Upper lobe of right lung (tissue), 1 donor: ENCODE data around the gene PIP5K1C. TPM values are rescaled to one million over a fixed set of nuclear protein-coding genes. Genes with fewer than 3 reads are reported as not detected.

ENCODE experiments used
- ATAC-seq: fragments of 200-7000 bp; cut with Tn5 transposase; one replicate; pipeline ENCODE4 v1.9.1; 2020; ENCODE audit warnings: mild to moderate bottlenecking, moderate library complexity
- DNase-seq: peaks from one replicate; pipeline ENCODE4 v3.0.0-alpha.2; 2020
- H3K27ac ChIP-seq: fragments of 200-600 bp; one replicate; pipeline ENCODE4 v1.8.0; 2022
- H3K27me3 ChIP-seq: fragments of 200-600 bp; one replicate; pipeline ENCODE4 v1.8.0; 2022; ENCODE audit warnings: mild to moderate bottlenecking
- H3K36me3 ChIP-seq: fragments of 200-600 bp; one replicate; pipeline ENCODE4 v1.8.0; 2022
- H3K4me1 ChIP-seq: fragments of 200-600 bp; one replicate; pipeline ENCODE4 v1.8.0; 2022
- H3K4me3 ChIP-seq: fragments of 200-600 bp; one replicate; pipeline ENCODE4 v1.8.0; 2022; ENCODE audit warnings: mild to moderate bottlenecking
- H3K9me3 ChIP-seq: fragments of 200-600 bp; one replicate; pipeline ENCODE4 v1.8.0; 2022
- CTCF ChIP-seq: fragments of 200-600 bp; IDR thresholded peaks from one replicate; pipeline ENCODE4 v1.8.0; 2022; ENCODE audit warnings: antibody characterized with exemption
- intact Hi-C: fragments of 100-400 bp; cut with DNase I; formaldehyde crosslinking; loops from one replicate; pipeline ENCODE4 v1.11.0; 2022
- total RNA-seq: library from RNA; stranded (reverse); fragmentation: NEBNext Ultra II Directional; extraction: Animal tissue kit (Norgen Biotek cat#: 25700); gene quantifications from one replicate; pipeline ENCODE4 v1.2.1, GENCODE V29; 2021
- donor health status: DM: no; HTN: yes; CAD: no; lungs with severe emphysema.

PIP5K1C gene
- total RNA-seq, 1 donor from 2014 or later = 42.1 TPM

- ATAC-seq (peak; percentile 94), DNase-seq (peak; percentile 95)
- Histone ChIP-seq H3K27me3 (peaks cover 27% of the 10 kb centered on the region), H3K9me3 (no peaks in the 10 kb centered on the region), H3K36me3 (no peaks in the 10 kb centered on the region), H3K4me1 (peaks cover 23% of the 10 kb centered on the region), H3K4me3 (peak overlapping the region; percentile 40), H3K27ac (no peak overlapping the region)
- no peak for TF ChIP-seq CTCF
- intact Hi-C loops = no loop called here
These were observed 21.0 kb upstream of the PIP5K1C start for GRCh38 chr19:3721131-3721886.

- no peak for TF ChIP-seq CTCF
These were observed 20.2 kb upstream of the PIP5K1C start for GRCh38 chr19:3720349-3720917.

GRCh38 chr19:3719868-3720267 lies 19.6 kb upstream of the PIP5K1C start:
- intact Hi-C loops = no loop called here
- no peak overlapping the region for H3K27ac ChIP-seq

More at GRCh38 chr19:3720349-3720917, 20.2 kb upstream of the PIP5K1C start:
- intact Hi-C loops = no loop called here
- Histone ChIP-seq H3K27me3 (peaks cover 27% of the 10 kb centered on the region), H3K4me1 (peaks cover 23% of the 10 kb centered on the region), H3K36me3 (no peaks in the 10 kb centered on the region), H3K27ac (no peak overlapping the region), H3K9me3 (no peaks in the 10 kb centered on the region), H3K4me3 (no peak overlapping the region)
- ATAC-seq (no peak), DNase-seq (no peak)

GRCh38 chr19:3716147-3716668 lies 15.9 kb upstream of the PIP5K1C start:
- DNase-seq = no peak
- no peak for TF ChIP-seq CTCF
- Histone ChIP-seq H3K9me3 (no peaks in the 10 kb centered on the region), H3K4me1 (peaks cover 18% of the 10 kb centered on the region), H3K36me3 (no peaks in the 10 kb centered on the region), H3K27me3 (peaks cover 15% of the 10 kb centered on the region), H3K4me3 (no peak overlapping the region), H3K27ac (no peak overlapping the region)
- ATAC-seq = no peak
- intact Hi-C loops = no loop called here

More at GRCh38 chr19:3719868-3720267, 19.6 kb upstream of the PIP5K1C start:
- ATAC-seq = no peak
- Histone ChIP-seq H3K4me3 (no peak overlapping the region), H3K36me3 (no peaks in the 10 kb centered on the region), H3K9me3 (no peaks in the 10 kb centered on the region), H3K27me3 (peaks cover 27% of the 10 kb centered on the region), H3K4me1 (peaks cover 23% of the 10 kb centered on the region)
- DNase-seq = no peak
- no peak for TF ChIP-seq CTCF

GRCh38 chr19:3712663-3713611 lies 12.7 kb upstream of the PIP5K1C start:
- peak overlapping the region; percentile 37 for H3K27ac ChIP-seq
- no peaks in the 10 kb centered on the region for H3K9me3 ChIP-seq
- DNase-seq (peak; percentile 75), ATAC-seq (peak; percentile 52)
- intact Hi-C loops = no loop called here
- H3K36me3 ChIP-seq = no peaks in the 10 kb centered on the region
- peaks cover 10% of the 10 kb centered on the region for H3K4me1 ChIP-seq
- H3K4me3 ChIP-seq = no peak overlapping the region
- TF ChIP-seq CTCF = no peak
- H3K27me3 ChIP-seq = peaks cover 5% of the 10 kb centered on the region
